Measurements from ENCODE around the gene PLA2G2F. TPM values are rescaled to one million over a fixed set of nuclear protein-coding genes. Genes with fewer than 3 reads are reported as not detected.

The PLA2G2F gene
- total and polyA plus RNA-seq, 2 of the 13 experiments (the other 11 are each of a cell fraction or from before 2014, with no cell fraction given): not detected

DNA sequence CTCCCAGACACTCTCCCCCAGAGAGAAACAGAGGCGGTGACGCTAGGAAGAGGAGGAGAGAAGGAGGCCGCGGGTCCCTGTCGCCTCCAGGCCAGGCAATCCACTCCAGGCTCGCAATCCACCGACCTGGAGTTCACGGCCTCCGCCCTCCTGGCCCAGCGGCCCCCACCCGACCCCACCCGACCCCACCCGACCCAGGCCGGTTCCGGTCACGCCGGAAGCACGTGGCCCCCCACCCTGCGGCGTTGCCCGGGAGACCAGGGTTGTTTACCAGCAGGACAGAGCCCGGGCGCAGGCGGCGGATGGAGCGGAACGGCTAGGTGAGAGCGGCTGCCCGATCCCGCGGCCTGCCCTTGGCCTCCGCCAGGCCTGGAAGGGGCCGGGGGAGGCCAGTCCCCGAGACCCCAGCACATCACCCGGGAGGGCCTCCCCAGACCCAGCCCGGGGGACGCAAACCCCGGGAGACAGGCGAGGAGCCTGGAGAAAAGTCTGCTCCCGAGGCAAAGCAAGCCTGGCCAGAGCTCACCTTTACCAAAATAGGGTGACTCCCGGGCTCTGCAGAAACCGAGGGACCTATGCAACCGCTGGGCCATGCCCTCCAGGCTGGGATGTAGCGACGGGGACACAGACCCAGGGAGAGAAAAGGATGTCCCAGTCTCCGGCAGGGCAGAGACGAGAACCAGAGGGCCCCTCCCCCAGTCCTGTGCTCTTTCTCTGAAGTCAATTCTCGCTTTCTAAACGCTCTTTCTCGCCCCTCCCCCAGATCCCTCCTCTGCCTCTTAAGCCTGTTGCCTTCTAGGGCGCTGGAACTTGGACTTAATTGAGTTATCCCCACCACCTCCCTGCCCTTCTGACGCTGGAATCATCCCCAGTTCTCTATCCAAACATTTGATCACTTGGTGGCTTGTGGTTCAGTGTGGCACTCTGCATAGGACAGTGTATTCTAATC is 47.0 kb downstream of the PLA2G2F start, which contains the start of the genes PLA2G2C and UBXN10 (continued):
- TF ChIP-seq SETDB1 (CRISPR knock-in tag; IDR thresholded peaks at IDR 0.05; ENCODE audit: borderline replicate concordance) (no peak), EHMT2 (IDR thresholded peaks at IDR 0.05; ENCODE audit: borderline replicate concordance, low read depth, low read length) (no peak), ZNF501 (CRISPR knock-in tag; IDR thresholded peaks at IDR 0.05) (no peak), ZNF570 (CRISPR knock-in tag; IDR thresholded peaks at IDR 0.05; ENCODE audit: borderline replicate concordance) (no peak), NRL (CRISPR knock-in tag; IDR thresholded peaks at IDR 0.05; ENCODE audit: borderline replicate concordance) (no peak), SRF (IDR thresholded peaks at IDR 0.05; ENCODE audit: low read depth, low read length) (no peak), SMC3 (IDR thresholded peaks at IDR 0.05; ENCODE audit: low read length) (no peak), RBFOX2 (IDR thresholded peaks at IDR 0.05; ENCODE audit: low read depth, low read length) (no peak), DR1 (CRISPR knock-in tag; IDR thresholded peaks at IDR 0.05) (no peak), RBM39 (IDR thresholded peaks at IDR 0.05; ENCODE audit: low read depth, low read length, poor library complexity, severe bottlenecking) (no peak), ZNF263 (CRISPR knock-in tag; IDR thresholded peaks at IDR 0.05) (no peak)
- TF ChIP-seq, protein P1, sequence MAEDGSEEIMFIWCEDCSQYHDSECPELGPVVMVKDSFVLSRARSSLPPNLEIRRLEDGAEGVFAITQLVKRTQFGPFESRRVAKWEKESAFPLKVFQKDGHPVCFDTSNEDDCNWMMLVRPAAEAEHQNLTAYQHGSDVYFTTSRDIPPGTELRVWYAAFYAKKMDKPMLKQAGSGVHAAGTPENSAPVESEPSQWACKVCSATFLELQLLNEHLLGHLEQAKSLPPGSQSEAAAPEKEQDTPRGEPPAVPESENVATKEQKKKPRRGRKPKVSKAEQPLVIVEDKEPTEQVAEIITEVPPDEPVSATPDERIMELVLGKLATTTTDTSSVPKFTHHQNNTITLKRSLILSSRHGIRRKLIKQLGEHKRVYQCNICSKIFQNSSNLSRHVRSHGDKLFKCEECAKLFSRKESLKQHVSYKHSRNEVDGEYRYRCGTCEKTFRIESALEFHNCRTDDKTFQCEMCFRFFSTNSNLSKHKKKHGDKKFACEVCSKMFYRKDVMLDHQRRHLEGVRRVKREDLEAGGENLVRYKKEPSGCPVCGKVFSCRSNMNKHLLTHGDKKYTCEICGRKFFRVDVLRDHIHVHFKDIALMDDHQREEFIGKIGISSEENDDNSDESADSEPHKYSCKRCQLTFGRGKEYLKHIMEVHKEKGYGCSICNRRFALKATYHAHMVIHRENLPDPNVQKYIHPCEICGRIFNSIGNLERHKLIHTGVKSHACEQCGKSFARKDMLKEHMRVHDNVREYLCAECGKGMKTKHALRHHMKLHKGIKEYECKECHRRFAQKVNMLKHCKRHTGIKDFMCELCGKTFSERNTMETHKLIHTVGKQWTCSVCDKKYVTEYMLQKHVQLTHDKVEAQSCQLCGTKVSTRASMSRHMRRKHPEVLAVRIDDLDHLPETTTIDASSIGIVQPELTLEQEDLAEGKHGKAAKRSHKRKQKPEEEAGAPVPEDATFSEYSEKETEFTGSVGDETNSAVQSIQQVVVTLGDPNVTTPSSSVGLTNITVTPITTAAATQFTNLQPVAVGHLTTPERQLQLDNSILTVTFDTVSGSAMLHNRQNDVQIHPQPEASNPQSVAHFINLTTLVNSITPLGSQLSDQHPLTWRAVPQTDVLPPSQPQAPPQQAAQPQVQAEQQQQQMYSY (CRISPR knock-in tag; IDR thresholded peaks at IDR 0.05): peak; percentile 92
- TF ChIP-seq, protein P2, sequence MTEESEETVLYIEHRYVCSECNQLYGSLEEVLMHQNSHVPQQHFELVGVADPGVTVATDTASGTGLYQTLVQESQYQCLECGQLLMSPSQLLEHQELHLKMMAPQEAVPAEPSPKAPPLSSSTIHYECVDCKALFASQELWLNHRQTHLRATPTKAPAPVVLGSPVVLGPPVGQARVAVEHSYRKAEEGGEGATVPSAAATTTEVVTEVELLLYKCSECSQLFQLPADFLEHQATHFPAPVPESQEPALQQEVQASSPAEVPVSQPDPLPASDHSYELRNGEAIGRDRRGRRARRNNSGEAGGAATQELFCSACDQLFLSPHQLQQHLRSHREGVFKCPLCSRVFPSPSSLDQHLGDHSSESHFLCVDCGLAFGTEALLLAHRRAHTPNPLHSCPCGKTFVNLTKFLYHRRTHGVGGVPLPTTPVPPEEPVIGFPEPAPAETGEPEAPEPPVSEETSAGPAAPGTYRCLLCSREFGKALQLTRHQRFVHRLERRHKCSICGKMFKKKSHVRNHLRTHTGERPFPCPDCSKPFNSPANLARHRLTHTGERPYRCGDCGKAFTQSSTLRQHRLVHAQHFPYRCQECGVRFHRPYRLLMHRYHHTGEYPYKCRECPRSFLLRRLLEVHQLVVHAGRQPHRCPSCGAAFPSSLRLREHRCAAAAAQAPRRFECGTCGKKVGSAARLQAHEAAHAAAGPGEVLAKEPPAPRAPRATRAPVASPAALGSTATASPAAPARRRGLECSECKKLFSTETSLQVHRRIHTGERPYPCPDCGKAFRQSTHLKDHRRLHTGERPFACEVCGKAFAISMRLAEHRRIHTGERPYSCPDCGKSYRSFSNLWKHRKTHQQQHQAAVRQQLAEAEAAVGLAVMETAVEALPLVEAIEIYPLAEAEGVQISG (CRISPR knock-in tag; IDR thresholded peaks at IDR 0.05): 0 out of 2 replicates have a peak, but pooled peaks have one; percentile 9
- TF ChIP-seq, protein P3, sequence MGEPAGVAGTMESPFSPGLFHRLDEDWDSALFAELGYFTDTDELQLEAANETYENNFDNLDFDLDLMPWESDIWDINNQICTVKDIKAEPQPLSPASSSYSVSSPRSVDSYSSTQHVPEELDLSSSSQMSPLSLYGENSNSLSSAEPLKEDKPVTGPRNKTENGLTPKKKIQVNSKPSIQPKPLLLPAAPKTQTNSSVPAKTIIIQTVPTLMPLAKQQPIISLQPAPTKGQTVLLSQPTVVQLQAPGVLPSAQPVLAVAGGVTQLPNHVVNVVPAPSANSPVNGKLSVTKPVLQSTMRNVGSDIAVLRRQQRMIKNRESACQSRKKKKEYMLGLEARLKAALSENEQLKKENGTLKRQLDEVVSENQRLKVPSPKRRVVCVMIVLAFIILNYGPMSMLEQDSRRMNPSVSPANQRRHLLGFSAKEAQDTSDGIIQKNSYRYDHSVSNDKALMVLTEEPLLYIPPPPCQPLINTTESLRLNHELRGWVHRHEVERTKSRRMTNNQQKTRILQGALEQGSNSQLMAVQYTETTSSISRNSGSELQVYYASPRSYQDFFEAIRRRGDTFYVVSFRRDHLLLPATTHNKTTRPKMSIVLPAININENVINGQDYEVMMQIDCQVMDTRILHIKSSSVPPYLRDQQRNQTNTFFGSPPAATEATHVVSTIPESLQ (CRISPR knock-in tag; conservative IDR thresholded peaks at IDR 0.05): no peak
